Neural cell (in vitro differentiated cells): Measurements from ENCODE around the gene WFDC10B. TPM values are rescaled to one million over a fixed set of nuclear protein-coding genes. Genes with fewer than 3 reads are reported as not detected.

Source experiments
- H2AFZ ChIP-seq: fragments of 200-600, 300-800 bp; sonication (generic), shearing (Covaris generic); 2 replicates; pipeline ENCODE4 v1.6.0; 2014; ENCODE audit warnings: low read depth, mild to moderate bottlenecking, antibody characterized with exemption, low read length, moderate library complexity
- H3F3A ChIP-seq: fragments of 200-600 bp; shearing (Covaris generic); 2 replicates; pipeline ENCODE4 v1.6.1; 2016; ENCODE audit warnings: mild to moderate bottlenecking, moderate library complexity, mixed read lengths, antibody characterized with exemption, low read length; ENCODE audit not compliant: insufficient read depth, poor library complexity, severe bottlenecking
- H3K27ac ChIP-seq: fragments of 200-600, 300-800 bp; sonication (generic), shearing (Covaris generic); 2 replicates; pipeline ENCODE4 v1.5.1; 2014; ENCODE audit warnings: mild to moderate bottlenecking, low read length, moderate library complexity
- H3K27me3 ChIP-seq: fragments of 300-800, 200-600 bp; sonication (generic), shearing (Covaris generic); 2 replicates; pipeline ENCODE4 v1.6.0; 2014; ENCODE audit warnings: mild to moderate bottlenecking, low read depth, low read length, moderate library complexity; ENCODE audit not compliant: insufficient read depth
- H3K36me3 ChIP-seq: fragments of 300-800, 200-600 bp; sonication (generic), shearing (Covaris generic); 2 replicates; pipeline ENCODE4 v1.5.1; 2014; ENCODE audit warnings: mild to moderate bottlenecking, antibody characterized with exemption, low read length, moderate library complexity; ENCODE audit not compliant: insufficient read depth
- H3K4me2 ChIP-seq: fragments of 300-800, 200-600 bp; sonication (generic), shearing (Covaris generic); 2 replicates; pipeline ENCODE4 v1.6.0; 2014; ENCODE audit warnings: mild to moderate bottlenecking, low read length
- H3K4me3 ChIP-seq: fragments of 300-800, 200-600 bp; sonication (generic), shearing (Covaris generic); 2 replicates; pipeline ENCODE4 v1.5.1; 2014; ENCODE audit warnings: mild to moderate bottlenecking, low read length, moderate library complexity
- H3K79me2 ChIP-seq: fragments of 200-600 bp; shearing (Covaris generic); replicated peaks from 2 replicates; pipeline ENCODE4 v1.6.0; 2014; ENCODE audit warnings: mild to moderate bottlenecking, low read length, moderate library complexity; ENCODE audit not compliant: insufficient read depth
- H3K9ac ChIP-seq: fragments of 300-800, 200-600 bp; sonication (generic), shearing (Covaris generic); 2 replicates; pipeline ENCODE4 v1.6.1; 2016; ENCODE audit warnings: mild to moderate bottlenecking, low read length, mixed read lengths
- H3K9me2 ChIP-seq: fragments of 200-600 bp; shearing (Covaris generic); 2 replicates; pipeline ENCODE4 v1.6.1; 2016; ENCODE audit warnings: mild to moderate bottlenecking, low read length, mixed read lengths; ENCODE audit not compliant: insufficient read depth
- H3K9me3 ChIP-seq: fragments of 200-600, 300-800 bp; sonication (generic), shearing (Covaris generic); 2 replicates; pipeline ENCODE4 v1.6.1; 2016; ENCODE audit warnings: mild to moderate bottlenecking, mixed run types, low read length, moderate library complexity, mixed read lengths
- H4K20me1 ChIP-seq: fragments of 200-600 bp; shearing (Covaris generic); 2 replicates; pipeline ENCODE4 v1.6.1; 2016; ENCODE audit warnings: mild to moderate bottlenecking, mixed run types; ENCODE audit not compliant: insufficient read depth
- CTCF ChIP-seq: fragments of 450-650 bp; IDR thresholded peaks from 2 replicates; pipeline ENCODE4 v1.5.1; 2014; ENCODE audit warnings: antibody characterized with exemption, mild to moderate bottlenecking, moderate library complexity; ENCODE audit not compliant: poor library complexity, severe bottlenecking
- EP300 ChIP-seq: fragments of 450-650 bp; conservative IDR thresholded peaks from 2 replicates; pipeline ENCODE4 v1.6.1; 2014; ENCODE audit warnings: antibody characterized with exemption, mild to moderate bottlenecking, moderate library complexity; ENCODE audit not compliant: poor library complexity, severe bottlenecking
- EZH2 ChIP-seq: fragments of 200-600, 300-800 bp; shearing (Covaris generic), sonication (generic); IDR thresholded peaks from 2 replicates; pipeline ENCODE4 v1.6.1; 2014; ENCODE audit warnings: antibody characterized with exemption, low read length, borderline replicate concordance, mild to moderate bottlenecking; ENCODE audit not compliant: insufficient read depth, poor library complexity, severe bottlenecking
- MXI1 ChIP-seq: fragments of 450-650 bp; conservative IDR thresholded peaks from 2 replicates; pipeline ENCODE4 v1.6.1; 2014; ENCODE audit warnings: antibody characterized with exemption, mild to moderate bottlenecking; ENCODE audit not compliant: poor library complexity, severe bottlenecking
- POLR2AphosphoS5 ChIP-seq: IDR thresholded peaks from 2 replicates; pipeline ENCODE4 v1.6.1; 2012
- RAD21 ChIP-seq: fragments of 450-650 bp; conservative IDR thresholded peaks from 2 replicates; pipeline ENCODE4 v1.6.1; 2014; ENCODE audit warnings: antibody characterized with exemption, mild to moderate bottlenecking, moderate library complexity
- REST ChIP-seq: IDR thresholded peaks from 2 replicates; pipeline ENCODE4 v1.6.1; 2012; ENCODE audit warnings: borderline replicate concordance
- SMC3 ChIP-seq: fragments of 450-650 bp; conservative IDR thresholded peaks from 2 replicates; pipeline ENCODE4 v1.6.1; 2014; ENCODE audit warnings: antibody characterized with exemption, mild to moderate bottlenecking, moderate library complexity; ENCODE audit not compliant: poor library complexity
- TAF1 ChIP-seq: IDR thresholded peaks from 2 replicates; pipeline ENCODE4 v1.6.1; 2012; ENCODE audit warnings: low read depth
- polyA plus RNA-seq: library from polyadenylated mRNA; depleted of rRNA; stranded (reverse); fragments of >200 nt; gene quantifications from 2 replicates; pipeline ENCODE4 v1.2.3, GENCODE V29; 2014

The WFDC10B gene
- polyA plus RNA-seq, 1 donor from 2014 or later, result not detected

GRCh38 chr20:45649312-45649863, 55.4 kb downstream of the WFDC10B start:
- Histone ChIP-seq H3K9me3 (no peaks in the 10 kb centered on the region), H3K9ac (no peak overlapping the region), H3K4me3 (no peak overlapping the region), H2AFZ (no peak overlapping the region), H3K27ac (no peak overlapping the region), H3K4me2 (no peak overlapping the region), H4K20me1 (no peaks in the 10 kb centered on the region), H3K36me3 (no peaks in the 10 kb centered on the region), H3F3A (no peaks in the 10 kb centered on the region), H3K27me3 (no peaks in the 10 kb centered on the region), H3K9me2 (no peaks in the 10 kb centered on the region), H3K79me2 (no peaks in the 10 kb centered on the region)
- no peak for TF ChIP-seq MXI1
- no peak for TF ChIP-seq REST
- TF ChIP-seq RAD21, result no peak
- TF ChIP-seq TAF1, result no peak
- no peak for TF ChIP-seq CTCF
- no peak for TF ChIP-seq EZH2
- TF ChIP-seq POLR2AphosphoS5, result no peak
- TF ChIP-seq SMC3, result no peak
- no peak for TF ChIP-seq EP300

- Histone ChIP-seq H3K36me3 (no peaks in the 10 kb centered on the region), H3K27me3 (no peaks in the 10 kb centered on the region), H3K9me3 (no peaks in the 10 kb centered on the region), H3K79me2 (no peaks in the 10 kb centered on the region), H3F3A (no peaks in the 10 kb centered on the region), H3K9me2 (no peaks in the 10 kb centered on the region), H2AFZ (no peak overlapping the region), H3K9ac (no peak overlapping the region), H3K4me2 (no peak overlapping the region), H4K20me1 (no peaks in the 10 kb centered on the region), H3K4me3 (no peak overlapping the region), H3K27ac (no peak overlapping the region)
- TF ChIP-seq TAF1, result no peak
- TF ChIP-seq EZH2, result no peak
- no peak for TF ChIP-seq SMC3
- no peak for TF ChIP-seq CTCF
- TF ChIP-seq MXI1, result no peak
- no peak for TF ChIP-seq RAD21
- TF ChIP-seq REST, result no peak
- no peak for TF ChIP-seq EP300
- TF ChIP-seq POLR2AphosphoS5, result no peak
Observed at GRCh38 chr20:45647441-45648050, 57.3 kb downstream of the WFDC10B start.
